Measurements from ENCODE around the gene HOXA9. TPM values are rescaled to one million over a fixed set of nuclear protein-coding genes. Genes with fewer than 3 reads are reported as not detected.

HOXA9 gene
- polyA plus RNA-seq, 1 of the 3 experiments (the other 2 are of a cell fraction) = not detected

- H3K4me1 ChIP-seq (ENCODE audit: control insufficient read depth in 1 of 2, insufficient read depth in 2 of 2, low read depth in 1 of 2, low read length in 1 of 2) = peaks cover 0 to 4% of the 10 kb centered on the region in 2 experiments; a peak in 1 of 4 replicates
- H2AFZ ChIP-seq (ENCODE audit: low read depth) = no peak overlapping the region
- peaks cover 17% of the 10 kb centered on the region for H4K20me1 ChIP-seq (ENCODE audit: insufficient read depth)
- WGBS (ENCODE audit: low lambda C conversion rate) = 32% methylated on average over 35 of the region's 78 CpGs
- no peak overlapping the region for H3K27ac ChIP-seq (ENCODE audit: low read depth in 2 of 2, low read length in 1 of 2)
- H3K36me3 ChIP-seq (replicated peaks in 1 of 2; ENCODE audit: control insufficient read depth in 1 of 2, insufficient read depth in 2 of 2, low read length in 1 of 2) = no peaks in the 10 kb centered on the region
- H3K79me2 ChIP-seq (ENCODE audit: insufficient read depth) = no peaks in the 10 kb centered on the region
- H3K4me3 ChIP-seq (ENCODE audit: low read depth in 2 of 2, low read length in 1 of 2) = peak overlapping the region in 1 of 2 experiments; percentile 2; a peak in 1 of 4 replicates
- ChIA-PET POLR2A (interaction anchor here (0.5 kb wide), 1 partner anchor 813 kb away, joined by 3 read pairs; no protein-coding TSS in a partner anchor), CTCF (interaction anchor here (0.9 to 10.7 kb wide), 11 partner anchors 15 to 901 kb away, joined by 3 to 84 read pairs (median 4); partner anchors contain the start of gene HOXA5)
- H3F3A ChIP-seq (replicated peaks; ENCODE audit: insufficient read depth) = peaks cover 8% of the 10 kb centered on the region
- no peaks in the 10 kb centered on the region for H3K9me3 ChIP-seq
- H3K27me3 ChIP-seq (ENCODE audit: insufficient read depth) = peaks cover 88% of the 10 kb centered on the region
- peak; percentile 67 for DNase-seq
- no peaks in the 10 kb centered on the region for H3K9me2 ChIP-seq
- peak overlapping the region; percentile 30; the same call in 1 of the 2 replicates for H3K4me2 ChIP-seq
- TF ChIP-seq FOSL2 (IDR thresholded peaks at IDR 0.05; ENCODE audit: borderline replicate concordance, low read depth) (no peak), TCF12 (IDR thresholded peaks at IDR 0.05) (no peak), SMC3 (IDR thresholded peaks at IDR 0.05; ENCODE audit: low read depth, low read length) (no peak), EZH2phosphoT487 (IDR thresholded peaks at IDR 0.05; ENCODE audit: borderline replicate concordance, low read depth) (peak; percentile 82; the same call in 1 of the 2 replicates), USF2 (IDR thresholded peaks at IDR 0.05; ENCODE audit: borderline replicate concordance, low read depth, low read length) (no peak), TEAD4 (IDR thresholded peaks at IDR 0.05; ENCODE audit: borderline replicate concordance, insufficient read depth) (no peak), FOXJ3 (CRISPR knock-in tag; IDR thresholded peaks at IDR 0.05) (no peak), YY1 (IDR thresholded peaks at IDR 0.05; ENCODE audit: low read depth) (no peak), CHD2 (IDR thresholded peaks at IDR 0.05; ENCODE audit: low read length, partially characterized antibody) (no peak)
- no peak overlapping the region for H3K9ac ChIP-seq
These were observed 27.4 kb upstream of the HOXA9 start for GRCh38 chr7:27192546-27193334.

- Histone ChIP-seq H4K20me1 (ENCODE audit: insufficient read depth) (peaks cover 24% of the 10 kb centered on the region), H3K4me1 (ENCODE audit: control insufficient read depth in 1 of 2, insufficient read depth in 2 of 2, low read depth in 1 of 2, low read length in 1 of 2) (peaks cover 0 to 4% of the 10 kb centered on the region in 2 experiments; a peak in 1 of 4 replicates), H3K27me3 (ENCODE audit: insufficient read depth) (peaks cover 88% of the 10 kb centered on the region), H3K36me3 (replicated peaks in 1 of 2; ENCODE audit: control insufficient read depth in 1 of 2, insufficient read depth in 2 of 2, low read length in 1 of 2) (no peaks in the 10 kb centered on the region), H3F3A (replicated peaks; ENCODE audit: insufficient read depth) (peaks cover 10% of the 10 kb centered on the region), H3K4me3 (ENCODE audit: low read depth in 2 of 2, low read length in 1 of 2) (no peak overlapping the region; a peak in 1 of 4 replicates), H3K4me2 (peak overlapping the region; percentile 30; the same call in 1 of the 2 replicates), H3K27ac (ENCODE audit: low read depth in 2 of 2, low read length in 1 of 2) (no peak overlapping the region), H3K79me2 (ENCODE audit: insufficient read depth) (no peaks in the 10 kb centered on the region), H3K9me2 (no peaks in the 10 kb centered on the region), H3K9me3 (no peaks in the 10 kb centered on the region), H3K9ac (no peak overlapping the region), H2AFZ (ENCODE audit: low read depth) (no peak overlapping the region)
- CTCF ChIA-PET = interaction anchor here (1.1 to 10.7 kb wide), 12 partner anchors 14 to 1340 kb away, joined by 3 to 84 read pairs (median 4); partner anchors contain the start of gene HOXA5
- whole genome bisulfite sequencing (ENCODE audit: low lambda C conversion rate) = 25% methylated on average over 32 of the region's 42 CpGs
- POLR2A ChIA-PET = interaction anchor here (0.5 kb wide), 1 partner anchor 813 kb away, joined by 3 read pairs; no protein-coding TSS in a partner anchor
- no peak for DNase-seq
- TF ChIP-seq CHD2 (IDR thresholded peaks at IDR 0.05; ENCODE audit: low read length, partially characterized antibody) = no peak
- no peak for TF ChIP-seq FOXJ3 (CRISPR knock-in tag; IDR thresholded peaks at IDR 0.05)
- no peak for TF ChIP-seq REST (IDR thresholded peaks at IDR 0.05; ENCODE audit: low read depth, low read length)
- no peak for TF ChIP-seq GABPA (IDR thresholded peaks at IDR 0.05; ENCODE audit: low read depth)
- TF ChIP-seq MEF2A (IDR thresholded peaks at IDR 0.05; ENCODE audit: borderline replicate concordance, low read depth) = no peak
- TF ChIP-seq JUND (IDR thresholded peaks at IDR 0.05) = no peak
- no peak for TF ChIP-seq CTCF (IDR thresholded peaks at IDR 0.05)
- no peak for TF ChIP-seq RAD21 (IDR thresholded peaks at IDR 0.05; ENCODE audit: low read length)
- no peak for TF ChIP-seq IRF3 (IDR thresholded peaks at IDR 0.05; ENCODE audit: low read depth, low read length)
These were observed 26.7 kb upstream of the HOXA9 start for GRCh38 chr7:27191833-27192545.
